ENCODE results near the gene GC.

Gene GC

DNA sequence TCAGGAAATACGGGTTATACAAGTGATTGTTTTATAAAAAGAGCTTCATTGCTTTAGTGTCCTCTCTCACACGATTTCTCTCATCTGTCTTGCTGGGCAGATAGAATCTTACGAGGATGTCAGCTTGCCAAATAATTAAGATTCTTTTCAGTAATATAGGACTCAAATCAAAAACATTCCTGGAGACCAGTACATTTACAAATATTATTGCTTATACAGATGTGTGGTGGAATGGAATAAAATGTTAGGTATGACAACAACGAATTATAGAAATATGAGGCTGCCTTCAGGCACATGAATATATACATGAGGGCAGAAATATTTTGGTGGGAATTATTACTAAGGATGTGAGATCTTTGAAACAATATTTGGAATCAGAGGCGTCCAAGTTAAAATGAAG is 88.9 kb downstream of the GC start:
- no peak overlapping the region for H3K4me3 ChIP-seq (ENCODE audit: low read length)
- no peaks in the 10 kb centered on the region for H3K4me1 ChIP-seq (ENCODE audit: control insufficient read depth, insufficient read depth, low read length)
- no peak overlapping the region for H3K27ac ChIP-seq (ENCODE audit: low read depth, low read length)
- no peaks in the 10 kb centered on the region for H3K36me3 ChIP-seq (ENCODE audit: control insufficient read depth, insufficient read depth, low read length)
- H3K9ac ChIP-seq (ENCODE audit: low read length), result no peak overlapping the region
- no peaks in the 10 kb centered on the region for H3K27me3 ChIP-seq (ENCODE audit: control insufficient read depth, insufficient read depth, low read length)

DNA sequence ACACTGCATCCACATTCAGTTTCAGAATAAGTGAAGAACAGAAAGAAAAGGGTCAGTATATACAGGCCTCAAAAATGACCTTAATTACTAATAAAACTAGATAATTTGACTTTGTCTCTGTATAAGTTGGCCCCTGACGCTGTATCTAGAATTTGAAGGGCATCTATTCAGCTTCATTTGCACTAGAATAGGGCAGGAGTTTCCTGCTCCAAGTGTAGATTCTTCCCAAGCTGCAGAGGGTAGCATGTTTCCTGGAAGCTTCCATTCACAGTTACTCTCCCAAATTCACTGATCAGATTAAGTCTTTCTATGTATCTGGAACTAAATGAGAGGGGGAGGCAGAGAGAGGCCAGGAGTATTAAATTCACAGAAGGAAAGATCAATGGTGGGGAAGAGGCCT is 90.9 kb downstream of the GC start:
- Histone ChIP-seq H3K27me3 (ENCODE audit: control insufficient read depth, insufficient read depth, low read length) (no peaks in the 10 kb centered on the region), H3K27ac (ENCODE audit: low read depth, low read length) (no peak overlapping the region), H3K4me1 (ENCODE audit: control insufficient read depth, insufficient read depth, low read length) (no peaks in the 10 kb centered on the region)

DNA sequence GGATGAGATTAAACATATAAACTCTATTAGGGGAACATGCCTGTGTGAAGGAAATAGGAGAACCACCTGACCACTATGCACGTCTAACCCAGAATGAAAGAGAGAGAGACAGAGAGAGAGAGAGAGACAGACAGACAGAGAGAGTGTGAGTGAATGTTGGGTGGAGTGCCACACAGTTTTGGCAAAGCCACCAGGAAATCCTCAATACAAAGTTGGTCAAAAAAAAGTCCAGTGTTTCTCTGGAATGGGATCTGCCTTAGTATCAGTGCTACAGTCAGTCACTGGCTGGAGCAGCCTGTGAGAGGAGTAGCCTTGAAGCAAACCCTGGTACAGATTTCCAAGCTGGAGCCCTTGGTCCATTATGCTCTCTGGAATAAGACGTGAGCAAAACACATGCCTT is 91.7 kb downstream of the GC start:
- no peak overlapping the region for H3K9ac ChIP-seq (ENCODE audit: low read length)
- H3K4me3 ChIP-seq (ENCODE audit: low read length), result no peak overlapping the region
- no peak overlapping the region for H3K27ac ChIP-seq (ENCODE audit: low read depth, low read length)
- no peaks in the 10 kb centered on the region for H3K4me1 ChIP-seq (ENCODE audit: control insufficient read depth, insufficient read depth, low read length)
- no peaks in the 10 kb centered on the region for H3K36me3 ChIP-seq (ENCODE audit: control insufficient read depth, insufficient read depth, low read length)
- no peaks in the 10 kb centered on the region for H3K27me3 ChIP-seq (ENCODE audit: control insufficient read depth, insufficient read depth, low read length)

More for the DNA sequence above, 90.9 kb downstream of the GC start:
- no peak overlapping the region for H3K9ac ChIP-seq (ENCODE audit: low read length)
- H3K36me3 ChIP-seq (ENCODE audit: control insufficient read depth, insufficient read depth, low read length), result no peaks in the 10 kb centered on the region
- no peak overlapping the region for H3K4me3 ChIP-seq (ENCODE audit: low read length)
